IMR-90 (cell line): ENCODE measurements around the gene DYRK1A. TPM values are rescaled to one million over a fixed set of nuclear protein-coding genes. Genes with fewer than 3 reads are reported as not detected.

Experiments
- ATAC-seq: fragments of 200-7000 bp; cut with Tn5 transposase; 2 replicates; pipeline ENCODE4 v1.9.1; 2020; ENCODE audit warnings: low read depth, mild to moderate bottlenecking, moderate library complexity
- BruUV-seq: library from RNA; stranded (reverse); fragments of 400-500 nt; replicated peaks from 2 replicates; lab custom pipeline; 2021; lab: Mats Ljungman, UMichigan
- CTCF ChIA-PET: fragments of 300-600 bp; formaldehyde crosslinking; extraction: SDS; loops from one replicate; lab custom pipeline; 2021; ENCODE audit warnings: antibody characterized with exemption; lab: Yijun Ruan, JAX
- POLR2A ChIA-PET: fragments of 300-600 bp; sonication (Branson Sonifier 250); formaldehyde crosslinking; loops from one replicate; lab custom pipeline; 2022; ENCODE audit warnings: antibody characterized with exemption; ENCODE audit not compliant: unreplicated experiment; lab: Charles Lee
- DNase-seq: peaks from one replicate; pipeline ENCODE4 v3.0.0; 2013
- H2AFZ ChIP-seq: replicated peaks from 2 replicates; pipeline ENCODE3; 2013; ENCODE audit warnings: low read length, mild to moderate bottlenecking; ENCODE audit not compliant: poor library complexity
- H2AK5ac ChIP-seq: 2 replicates; pipeline ENCODE4 v1.6.1; 2013; ENCODE audit warnings: low read depth, low read length, inconsistent platforms
- H2AK9ac ChIP-seq: replicated peaks from 2 replicates; pipeline ENCODE3; 2013; ENCODE audit warnings: mild to moderate bottlenecking, low read depth, low read length, moderate library complexity; ENCODE audit not compliant: poor library complexity
- H2BK120ac ChIP-seq: 2 replicates; pipeline ENCODE4 v1.6.1; 2013; ENCODE audit warnings: low read depth, low read length, inconsistent platforms
- H2BK15ac ChIP-seq: 3 replicates; pipeline ENCODE4 v1.6.1; 2013; ENCODE audit warnings: low read depth, low read length, inconsistent platforms
- H2BK20ac ChIP-seq: 2 replicates; pipeline ENCODE4 v1.6.1; 2013; ENCODE audit warnings: low read depth, mild to moderate bottlenecking, inconsistent platforms, low read length, moderate library complexity
- H2BK5ac ChIP-seq: 2 replicates; pipeline ENCODE4 v1.6.1; 2013; ENCODE audit warnings: mild to moderate bottlenecking, low read depth, low read length, inconsistent platforms; ENCODE audit not compliant: poor library complexity, severe bottlenecking
- H3K14ac ChIP-seq: replicated peaks from 2 replicates; pipeline ENCODE4 v1.6.1; 2013; ENCODE audit warnings: low read depth, low read length, inconsistent platforms
- H3K18ac ChIP-seq: 2 replicates; pipeline ENCODE4 v1.6.1; 2013; ENCODE audit warnings: low read depth, low read length, control low read depth
- H3K23ac ChIP-seq: 2 replicates; pipeline ENCODE4 v1.6.1; 2013; ENCODE audit warnings: low read depth, low read length, inconsistent platforms
- H3K27ac ChIP-seq: 2 replicates; pipeline ENCODE4 v1.5.1; 2013; ENCODE audit warnings: mild to moderate bottlenecking, control low read depth, low read length; ENCODE audit not compliant: insufficient read depth
- H3K27me3 ChIP-seq: 2 replicates; pipeline ENCODE4 v1.6.1; 2013; ENCODE audit warnings: low read length; ENCODE audit not compliant: control insufficient read depth, insufficient read depth
- H3K36me3 ChIP-seq: 2 replicates; pipeline ENCODE4 v1.6.1; 2013; ENCODE audit warnings: low read length, mixed read lengths; ENCODE audit not compliant: control insufficient read depth, insufficient read depth
- H3K4ac ChIP-seq: 2 replicates; pipeline ENCODE4 v1.6.1; 2013; ENCODE audit warnings: low read depth, low read length, inconsistent platforms
- H3K4me1 ChIP-seq: 2 replicates; pipeline ENCODE4 v1.6.1; 2013; ENCODE audit warnings: low read length, mixed read lengths; ENCODE audit not compliant: control insufficient read depth, insufficient read depth
- H3K4me2 ChIP-seq: 2 replicates; pipeline ENCODE4 v1.6.1; 2013; ENCODE audit warnings: low read depth, mild to moderate bottlenecking, control low read depth, low read length, moderate library complexity
- H3K4me3 ChIP-seq: 2 replicates; pipeline ENCODE4 v1.5.1; 2013; ENCODE audit warnings: low read depth, mild to moderate bottlenecking, control low read depth, low read length, moderate library complexity; ENCODE audit not compliant: insufficient read depth
- H3K56ac ChIP-seq: 2 replicates; pipeline ENCODE4 v1.6.1; 2013; ENCODE audit warnings: low read length, inconsistent platforms; ENCODE audit not compliant: insufficient read depth; ENCODE audit errors: extremely low read depth
- H3K79me1 ChIP-seq, 2 experiments: 2 replicates each; pipeline ENCODE4 v1.6.1; 2013; ENCODE audit warnings: low read length in 2 of 2, inconsistent platforms in 1 of 2, low read depth in 1 of 2
- H3K9ac ChIP-seq: 2 replicates; pipeline ENCODE4 v1.6.1; 2013; ENCODE audit warnings: low read depth, low read length, control low read depth
- H3K9me1 ChIP-seq: 2 replicates; pipeline ENCODE4 v1.6.1; 2013; ENCODE audit warnings: low read length, inconsistent platforms; ENCODE audit not compliant: insufficient read depth
- H3K9me3 ChIP-seq: 2 replicates; pipeline ENCODE4 v1.6.1; 2013; ENCODE audit warnings: low read length; ENCODE audit not compliant: control insufficient read depth, insufficient read depth
- H4K20me1 ChIP-seq: 2 replicates; pipeline ENCODE4 v1.6.1; 2013; ENCODE audit warnings: low read length, inconsistent platforms; ENCODE audit not compliant: insufficient read depth
- H4K5ac ChIP-seq: 2 replicates; pipeline ENCODE4 v1.6.1; 2013; ENCODE audit warnings: mild to moderate bottlenecking, low read depth, low read length, control low read depth
- H4K8ac ChIP-seq, 2 experiments: 2 replicates each; pipeline ENCODE4 v1.6.1; 2013; ENCODE audit warnings: low read depth in 2 of 2, low read length in 2 of 2, control low read depth in 1 of 2, inconsistent platforms in 1 of 2
- H4K91ac ChIP-seq: 2 replicates; pipeline ENCODE4 v1.6.1; 2013; ENCODE audit warnings: low read depth, low read length, inconsistent platforms; ENCODE audit not compliant: insufficient read depth
- BHLHE40 ChIP-seq: fragments of 150-350 bp; IDR thresholded peaks from 2 replicates; pipeline ENCODE4 v1.6.1; 2016; ENCODE audit warnings: mild to moderate bottlenecking, low read depth, low read length
- CEBPB ChIP-seq: IDR thresholded peaks from 2 replicates; pipeline ENCODE4 v1.6.1; 2012; ENCODE audit warnings: low read depth, low read length, improper control_type of control experiment
- CHD1 ChIP-seq: IDR thresholded peaks from 2 replicates; pipeline ENCODE4 v1.6.1; 2012; ENCODE audit warnings: low read depth, low read length, improper control_type of control experiment
- FOS ChIP-seq: fragments of 150-350 bp; IDR thresholded peaks from 2 replicates; pipeline ENCODE4 v1.6.1; 2016; ENCODE audit warnings: low read depth, low read length
- MAFK ChIP-seq: IDR thresholded peaks from 2 replicates; pipeline ENCODE4 v1.6.1; 2012; ENCODE audit warnings: low read depth, low read length, improper control_type of control experiment
- NFE2L2 ChIP-seq: fragments of 150-350 bp; IDR thresholded peaks from 2 replicates; pipeline ENCODE4 v1.6.1; 2016; ENCODE audit warnings: low read depth, mild to moderate bottlenecking, low read length
- POLR2A ChIP-seq: IDR thresholded peaks from 2 replicates; pipeline ENCODE4 v1.6.1; 2012; ENCODE audit warnings: mild to moderate bottlenecking, low read depth, low read length
- RAD21 ChIP-seq: IDR thresholded peaks from 2 replicates; pipeline ENCODE4 v1.6.1; 2012; ENCODE audit warnings: low read length, improper control_type of control experiment
- RCOR1 ChIP-seq: IDR thresholded peaks from 2 replicates; pipeline ENCODE4 v1.6.1; 2012; ENCODE audit warnings: mild to moderate bottlenecking, low read length, improper control_type of control experiment; ENCODE audit not compliant: insufficient replicate concordance
- RFX5 ChIP-seq: IDR thresholded peaks from 2 replicates; pipeline ENCODE4 v1.8.0; 2012; ENCODE audit warnings: low read depth, mild to moderate bottlenecking, low read length, moderate library complexity
- SMC3 ChIP-seq: fragments of 150-350 bp; IDR thresholded peaks from 2 replicates; pipeline ENCODE4 v1.6.1; 2016; ENCODE audit warnings: low read depth, mild to moderate bottlenecking, antibody characterized with exemption, low read length, moderate library complexity
- WGBS, 2 experiments: methylation state at CpG; one replicate each; pipeline versions ENCODE4 v1.1.5 to v1.1.7; 2013; ENCODE audit warnings: missing lambda C conversion rate in 2 of 2; ENCODE audit not compliant: insufficient read length in 1 of 2; ENCODE audit errors: extremely low coverage in 2 of 2; 5-methylcytosine and 5-hydroxymethylcytosine counted together
- dilution Hi-C: fragments of 300-500 bp; cut with HindIII; formaldehyde crosslinking; loops from one replicate; pipeline ENCODE4 v1.14.3; 2018; ENCODE audit warnings: low sequenced_read_pairs; ENCODE audit not compliant: unreplicated experiment
- in situ Hi-C: fragments of 300-500 bp; cut with MboI; formaldehyde crosslinking; loops from 3 replicates; pipeline ENCODE4 v1.14.3; 2019; ENCODE audit warnings: low sequenced_read_pairs, inconsistent platforms, mixed read lengths
- intact Hi-C: fragments of 100-400 bp; cut with micrococcal nuclease; formaldehyde crosslinking; loops from 2 replicates; pipeline ENCODE4 v1.10.0; 2022
- polyA plus RNA-seq, 3 experiments: library from polyadenylated mRNA; depleted of rRNA; stranded (reverse); fragments of >200 nt; gene quantifications; 2 replicates each; pipeline ENCODE4 v1.2.3, GENCODE V29; 2012; ENCODE audit warnings: low replicate concordance in 1 of 3
- total RNA-seq: library from RNA; depleted of rRNA; stranded (reverse); fragments of >200 nt; gene quantifications from 2 replicates; pipeline ENCODE4 v1.2.3, GENCODE V29; 2012
- TF ChIP-seq, protein P1 (sequence below): fragments of 150-350 bp; IDR thresholded peaks from 2 replicates; pipeline ENCODE4 v1.6.1; 2016; ENCODE audit warnings: low read depth, mild to moderate bottlenecking, low read length, moderate library complexity, borderline replicate concordance
- TF ChIP-seq, protein P2 (sequence below): fragments of 150-350 bp; IDR thresholded peaks from 2 replicates; pipeline ENCODE4 v1.6.1; 2017; ENCODE audit warnings: mild to moderate bottlenecking, antibody characterized with exemption, low read length, low read depth
- TF ChIP-seq, protein P3 (sequence below): conservative IDR thresholded peaks from 2 replicates; pipeline ENCODE4 v1.5.1; 2012; ENCODE audit warnings: mild to moderate bottlenecking, low read depth, low read length, improper control_type of control experiment

The DYRK1A gene
- total and polyA plus RNA-seq, 2 of the 4 experiments (the other 2 are of a cell fraction): 18.6 to 50.5 TPM

DNA sequence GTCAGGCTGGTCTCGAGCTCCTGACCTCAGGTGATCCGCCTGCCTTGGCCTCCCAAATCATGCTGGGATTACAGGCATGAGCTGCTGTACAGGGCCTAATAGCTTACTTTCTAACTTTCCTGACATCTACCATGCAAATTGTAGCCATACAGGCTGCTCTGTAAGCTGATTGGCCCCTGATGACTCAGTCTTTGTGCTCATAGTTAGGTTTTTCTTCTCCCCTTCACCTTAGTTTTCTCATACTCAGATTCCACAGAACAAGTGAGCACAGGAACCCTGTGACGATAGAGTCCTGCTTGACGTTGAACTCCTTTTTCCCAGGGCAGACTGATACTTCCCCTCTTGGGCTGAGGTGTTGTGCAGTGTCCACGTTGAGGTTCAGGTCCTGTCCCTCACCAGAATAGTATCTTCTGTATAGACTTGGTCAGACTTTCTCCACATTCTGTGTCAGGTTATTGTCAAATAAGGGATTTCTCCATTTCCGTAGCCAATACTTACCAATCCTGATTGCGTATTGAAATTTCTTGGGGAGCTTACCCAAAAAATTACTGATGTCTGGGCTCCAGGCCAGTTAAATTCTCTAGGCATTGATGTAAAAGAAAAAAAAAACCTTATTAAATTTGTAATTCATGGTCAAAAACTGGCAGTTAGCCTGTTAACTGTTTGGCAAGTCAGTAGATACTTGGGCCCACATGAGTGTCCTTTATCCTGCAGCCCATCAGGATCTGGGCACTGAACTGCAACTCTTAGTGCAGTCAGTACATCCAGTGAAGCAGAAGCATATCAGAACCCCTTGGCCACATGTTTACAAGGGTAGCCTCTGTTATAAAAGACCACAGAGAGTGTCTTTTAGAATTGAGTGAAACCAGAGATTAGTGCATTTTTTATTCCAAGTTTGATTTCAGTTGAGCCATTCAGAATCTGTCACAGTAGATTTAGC, 118.2 kb downstream of the DYRK1A start:
- H3K27ac ChIP-seq: no peak overlapping the region
- no peaks in the 10 kb centered on the region for H3K27me3 ChIP-seq
- H3K9ac ChIP-seq: no peak overlapping the region
- no peak overlapping the region for H3K4me2 ChIP-seq
- no peak overlapping the region for H4K91ac ChIP-seq
- no peak overlapping the region for H2BK5ac ChIP-seq
- H2BK120ac ChIP-seq: no peak overlapping the region
- H2AK5ac ChIP-seq: no peak overlapping the region
- DNase-seq: peak; percentile 20
- no peak overlapping the region for H2BK15ac ChIP-seq
- no peak overlapping the region for H3K18ac ChIP-seq
- BruUV-seq: no TSS peak
- no CpG with 5 or more reads among the region's 7 CpGs for WGBS, 2 experiments
- ChIA-PET CTCF (no interaction called here), POLR2A (no interaction called here)
- dilution Hi-C loops: no loop called here
- H4K20me1 ChIP-seq: no peaks in the 10 kb centered on the region
- no peak overlapping the region for H2AFZ ChIP-seq
- H3K36me3 ChIP-seq: peaks cover 12% of the 10 kb centered on the region
- H2BK20ac ChIP-seq: no peak overlapping the region
- H3K9me1 ChIP-seq: peaks cover 11% of the 10 kb centered on the region
- no peaks in the 10 kb centered on the region for H3K4me1 ChIP-seq
- no peak overlapping the region for H3K23ac ChIP-seq
- no peak overlapping the region for H3K4me3 ChIP-seq
- ATAC-seq: no peak
- intact Hi-C loops: no loop called here
- no peak overlapping the region for H4K8ac ChIP-seq
- peaks cover 24 to 56% of the 10 kb centered on the region in 2 experiments for H3K79me1 ChIP-seq
- TF ChIP-seq CHD1 (no peak), NFE2L2 (no peak), BHLHE40 (no peak), FOS (no peak), RCOR1 (no peak), MAFK (no peak), POLR2A (no peak), RAD21 (no peak), SMC3 (no peak), CEBPB (no peak), RFX5 (no peak)
- TF ChIP-seq, protein P1, sequence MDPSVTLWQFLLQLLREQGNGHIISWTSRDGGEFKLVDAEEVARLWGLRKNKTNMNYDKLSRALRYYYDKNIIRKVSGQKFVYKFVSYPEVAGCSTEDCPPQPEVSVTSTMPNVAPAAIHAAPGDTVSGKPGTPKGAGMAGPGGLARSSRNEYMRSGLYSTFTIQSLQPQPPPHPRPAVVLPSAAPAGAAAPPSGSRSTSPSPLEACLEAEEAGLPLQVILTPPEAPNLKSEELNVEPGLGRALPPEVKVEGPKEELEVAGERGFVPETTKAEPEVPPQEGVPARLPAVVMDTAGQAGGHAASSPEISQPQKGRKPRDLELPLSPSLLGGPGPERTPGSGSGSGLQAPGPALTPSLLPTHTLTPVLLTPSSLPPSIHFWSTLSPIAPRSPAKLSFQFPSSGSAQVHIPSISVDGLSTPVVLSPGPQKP: no peak
- TF ChIP-seq, protein P2, sequence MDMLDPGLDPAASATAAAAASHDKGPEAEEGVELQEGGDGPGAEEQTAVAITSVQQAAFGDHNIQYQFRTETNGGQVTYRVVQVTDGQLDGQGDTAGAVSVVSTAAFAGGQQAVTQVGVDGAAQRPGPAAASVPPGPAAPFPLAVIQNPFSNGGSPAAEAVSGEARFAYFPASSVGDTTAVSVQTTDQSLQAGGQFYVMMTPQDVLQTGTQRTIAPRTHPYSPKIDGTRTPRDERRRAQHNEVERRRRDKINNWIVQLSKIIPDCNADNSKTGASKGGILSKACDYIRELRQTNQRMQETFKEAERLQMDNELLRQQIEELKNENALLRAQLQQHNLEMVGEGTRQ: no peak
- TF ChIP-seq, protein P3, sequence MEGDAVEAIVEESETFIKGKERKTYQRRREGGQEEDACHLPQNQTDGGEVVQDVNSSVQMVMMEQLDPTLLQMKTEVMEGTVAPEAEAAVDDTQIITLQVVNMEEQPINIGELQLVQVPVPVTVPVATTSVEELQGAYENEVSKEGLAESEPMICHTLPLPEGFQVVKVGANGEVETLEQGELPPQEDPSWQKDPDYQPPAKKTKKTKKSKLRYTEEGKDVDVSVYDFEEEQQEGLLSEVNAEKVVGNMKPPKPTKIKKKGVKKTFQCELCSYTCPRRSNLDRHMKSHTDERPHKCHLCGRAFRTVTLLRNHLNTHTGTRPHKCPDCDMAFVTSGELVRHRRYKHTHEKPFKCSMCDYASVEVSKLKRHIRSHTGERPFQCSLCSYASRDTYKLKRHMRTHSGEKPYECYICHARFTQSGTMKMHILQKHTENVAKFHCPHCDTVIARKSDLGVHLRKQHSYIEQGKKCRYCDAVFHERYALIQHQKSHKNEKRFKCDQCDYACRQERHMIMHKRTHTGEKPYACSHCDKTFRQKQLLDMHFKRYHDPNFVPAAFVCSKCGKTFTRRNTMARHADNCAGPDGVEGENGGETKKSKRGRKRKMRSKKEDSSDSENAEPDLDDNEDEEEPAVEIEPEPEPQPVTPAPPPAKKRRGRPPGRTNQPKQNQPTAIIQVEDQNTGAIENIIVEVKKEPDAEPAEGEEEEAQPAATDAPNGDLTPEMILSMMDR: no peak
- H3K9me3 ChIP-seq: no peaks in the 10 kb centered on the region
- peak overlapping the region; percentile 22 for H2AK9ac ChIP-seq
- in situ Hi-C loops: no loop called here
- H3K14ac ChIP-seq: no peak overlapping the region
- H3K4ac ChIP-seq: no peak overlapping the region
- no peak overlapping the region for H3K56ac ChIP-seq
- H4K5ac ChIP-seq: no peak overlapping the region
